ENCODE results near the gene CDH11. TPM values are rescaled to one million over a fixed set of nuclear protein-coding genes. Genes with fewer than 3 reads are reported as not detected.

The CDH11 gene
- polyA plus RNA-seq, 1 donor from 2014 or later: 22.9 TPM

DNA sequence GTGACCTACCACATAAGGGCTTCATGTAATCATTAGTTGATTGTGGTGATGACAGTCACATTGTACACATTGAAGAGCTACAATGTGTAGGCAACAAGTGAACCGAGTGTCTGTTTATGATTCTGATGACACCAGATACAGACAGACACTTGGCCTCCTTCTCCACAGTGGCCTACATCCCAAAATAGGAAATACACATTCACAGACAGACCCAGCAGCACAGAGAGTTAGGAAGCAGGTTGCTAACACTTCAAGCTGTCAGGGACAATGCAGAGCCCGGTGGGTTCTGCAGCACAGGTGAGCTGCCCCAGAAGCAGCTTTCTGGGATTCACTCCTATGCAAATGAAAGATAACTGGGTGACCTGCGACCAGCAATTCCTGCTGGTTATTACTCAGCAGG, 72.2 kb downstream of the CDH11 start:
- H3K4me2 ChIP-seq (ENCODE audit: low read length): no peak overlapping the region

DNA sequence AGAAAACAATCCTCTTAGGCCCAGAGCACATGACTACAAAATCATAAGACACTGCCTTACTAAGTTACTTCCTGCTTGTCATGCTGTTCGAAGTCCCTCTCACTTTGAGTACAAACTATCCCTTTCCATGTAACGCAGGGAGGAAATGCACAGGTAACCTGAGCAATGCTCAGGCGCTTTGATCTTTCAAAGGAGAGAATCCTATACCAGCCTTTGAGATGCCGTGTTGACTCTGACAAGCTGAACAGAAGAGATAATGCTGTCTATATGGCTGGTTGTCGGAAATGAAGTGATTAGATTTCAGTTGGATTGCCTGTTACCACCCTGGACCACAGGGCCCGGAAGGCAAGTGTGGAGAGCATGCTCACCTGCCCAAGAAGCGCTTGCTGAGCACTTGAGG, 75.9 kb downstream of the CDH11 start:
- no peak overlapping the region for H3K27ac ChIP-seq (ENCODE audit: low read length)
- no peak overlapping the region for H2AFZ ChIP-seq (ENCODE audit: low read depth, low read length)
- H3K9ac ChIP-seq (ENCODE audit: low read length): no peak overlapping the region
- no peaks in the 10 kb centered on the region for H4K20me1 ChIP-seq (ENCODE audit: insufficient read depth)
- H3K9me2 ChIP-seq (ENCODE audit: insufficient read depth, low read length): no peaks in the 10 kb centered on the region
- TF ChIP-seq EZH2 (IDR thresholded peaks at IDR 0.05; ENCODE audit: borderline replicate concordance, insufficient read depth, low read length, poor library complexity, severe bottlenecking) (no peak), POLR2AphosphoS5 (IDR thresholded peaks at IDR 0.05) (no peak), EP300 (conservative IDR thresholded peaks at IDR 0.05; ENCODE audit: poor library complexity, severe bottlenecking) (no peak)
- TF ChIP-seq, protein P1, sequence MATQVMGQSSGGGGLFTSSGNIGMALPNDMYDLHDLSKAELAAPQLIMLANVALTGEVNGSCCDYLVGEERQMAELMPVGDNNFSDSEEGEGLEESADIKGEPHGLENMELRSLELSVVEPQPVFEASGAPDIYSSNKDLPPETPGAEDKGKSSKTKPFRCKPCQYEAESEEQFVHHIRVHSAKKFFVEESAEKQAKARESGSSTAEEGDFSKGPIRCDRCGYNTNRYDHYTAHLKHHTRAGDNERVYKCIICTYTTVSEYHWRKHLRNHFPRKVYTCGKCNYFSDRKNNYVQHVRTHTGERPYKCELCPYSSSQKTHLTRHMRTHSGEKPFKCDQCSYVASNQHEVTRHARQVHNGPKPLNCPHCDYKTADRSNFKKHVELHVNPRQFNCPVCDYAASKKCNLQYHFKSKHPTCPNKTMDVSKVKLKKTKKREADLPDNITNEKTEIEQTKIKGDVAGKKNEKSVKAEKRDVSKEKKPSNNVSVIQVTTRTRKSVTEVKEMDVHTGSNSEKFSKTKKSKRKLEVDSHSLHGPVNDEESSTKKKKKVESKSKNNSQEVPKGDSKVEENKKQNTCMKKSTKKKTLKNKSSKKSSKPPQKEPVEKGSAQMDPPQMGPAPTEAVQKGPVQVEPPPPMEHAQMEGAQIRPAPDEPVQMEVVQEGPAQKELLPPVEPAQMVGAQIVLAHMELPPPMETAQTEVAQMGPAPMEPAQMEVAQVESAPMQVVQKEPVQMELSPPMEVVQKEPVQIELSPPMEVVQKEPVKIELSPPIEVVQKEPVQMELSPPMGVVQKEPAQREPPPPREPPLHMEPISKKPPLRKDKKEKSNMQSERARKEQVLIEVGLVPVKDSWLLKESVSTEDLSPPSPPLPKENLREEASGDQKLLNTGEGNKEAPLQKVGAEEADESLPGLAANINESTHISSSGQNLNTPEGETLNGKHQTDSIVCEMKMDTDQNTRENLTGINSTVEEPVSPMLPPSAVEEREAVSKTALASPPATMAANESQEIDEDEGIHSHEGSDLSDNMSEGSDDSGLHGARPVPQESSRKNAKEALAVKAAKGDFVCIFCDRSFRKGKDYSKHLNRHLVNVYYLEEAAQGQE (IDR thresholded peaks at IDR 0.05; ENCODE audit: borderline replicate concordance): no peak
- no peak overlapping the region for H3K4me3 ChIP-seq (ENCODE audit: low read length)
- no peaks in the 10 kb centered on the region for H3K79me2 ChIP-seq (replicated peaks; ENCODE audit: insufficient read depth, low read length)
- no peak overlapping the region for H3K4me2 ChIP-seq (ENCODE audit: low read length)
- H3K9me3 ChIP-seq (ENCODE audit: low read length): no peaks in the 10 kb centered on the region
- no peaks in the 10 kb centered on the region for H3K27me3 ChIP-seq (ENCODE audit: insufficient read depth, low read depth, low read length)
- peaks cover 3% of the 10 kb centered on the region for H3F3A ChIP-seq (ENCODE audit: insufficient read depth, low read length, poor library complexity, severe bottlenecking)
- no peaks in the 10 kb centered on the region for H3K36me3 ChIP-seq (ENCODE audit: insufficient read depth, low read length)

More for the DNA sequence above, 72.2 kb downstream of the CDH11 start:
- no peak for TF ChIP-seq MXI1 (conservative IDR thresholded peaks at IDR 0.05; ENCODE audit: poor library complexity, severe bottlenecking)
- TF ChIP-seq RAD21 (conservative IDR thresholded peaks at IDR 0.05): no peak
- no peak for TF ChIP-seq TAF1 (IDR thresholded peaks at IDR 0.05; ENCODE audit: low read depth)
- TF ChIP-seq EZH2 (IDR thresholded peaks at IDR 0.05; ENCODE audit: borderline replicate concordance, insufficient read depth, low read length, poor library complexity, severe bottlenecking): no peak
- TF ChIP-seq SMC3 (conservative IDR thresholded peaks at IDR 0.05; ENCODE audit: poor library complexity): no peak
- TF ChIP-seq POLR2AphosphoS5 (IDR thresholded peaks at IDR 0.05): no peak
- TF ChIP-seq, protein P1 (IDR thresholded peaks at IDR 0.05; ENCODE audit: borderline replicate concordance): no peak
- TF ChIP-seq, protein P2, sequence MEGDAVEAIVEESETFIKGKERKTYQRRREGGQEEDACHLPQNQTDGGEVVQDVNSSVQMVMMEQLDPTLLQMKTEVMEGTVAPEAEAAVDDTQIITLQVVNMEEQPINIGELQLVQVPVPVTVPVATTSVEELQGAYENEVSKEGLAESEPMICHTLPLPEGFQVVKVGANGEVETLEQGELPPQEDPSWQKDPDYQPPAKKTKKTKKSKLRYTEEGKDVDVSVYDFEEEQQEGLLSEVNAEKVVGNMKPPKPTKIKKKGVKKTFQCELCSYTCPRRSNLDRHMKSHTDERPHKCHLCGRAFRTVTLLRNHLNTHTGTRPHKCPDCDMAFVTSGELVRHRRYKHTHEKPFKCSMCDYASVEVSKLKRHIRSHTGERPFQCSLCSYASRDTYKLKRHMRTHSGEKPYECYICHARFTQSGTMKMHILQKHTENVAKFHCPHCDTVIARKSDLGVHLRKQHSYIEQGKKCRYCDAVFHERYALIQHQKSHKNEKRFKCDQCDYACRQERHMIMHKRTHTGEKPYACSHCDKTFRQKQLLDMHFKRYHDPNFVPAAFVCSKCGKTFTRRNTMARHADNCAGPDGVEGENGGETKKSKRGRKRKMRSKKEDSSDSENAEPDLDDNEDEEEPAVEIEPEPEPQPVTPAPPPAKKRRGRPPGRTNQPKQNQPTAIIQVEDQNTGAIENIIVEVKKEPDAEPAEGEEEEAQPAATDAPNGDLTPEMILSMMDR (IDR thresholded peaks at IDR 0.05; ENCODE audit: poor library complexity, severe bottlenecking): no peak
- no peak for TF ChIP-seq EP300 (conservative IDR thresholded peaks at IDR 0.05; ENCODE audit: poor library complexity, severe bottlenecking)
- Histone ChIP-seq H3K79me2 (replicated peaks; ENCODE audit: insufficient read depth, low read length) (no peaks in the 10 kb centered on the region), H3F3A (ENCODE audit: insufficient read depth, low read length, poor library complexity, severe bottlenecking) (peaks cover 8% of the 10 kb centered on the region), H3K4me3 (ENCODE audit: low read length) (no peak overlapping the region), H3K9ac (ENCODE audit: low read length) (no peak overlapping the region), H3K9me2 (ENCODE audit: insufficient read depth, low read length) (no peaks in the 10 kb centered on the region), H3K27ac (ENCODE audit: low read length) (no peak overlapping the region), H4K20me1 (ENCODE audit: insufficient read depth) (no peaks in the 10 kb centered on the region), H3K27me3 (ENCODE audit: insufficient read depth, low read depth, low read length) (no peaks in the 10 kb centered on the region), H3K9me3 (ENCODE audit: low read length) (no peaks in the 10 kb centered on the region), H2AFZ (ENCODE audit: low read depth, low read length) (no peak overlapping the region), H3K36me3 (ENCODE audit: insufficient read depth, low read length) (no peaks in the 10 kb centered on the region)
